ENCODE measurements around the gene FBN1.

The FBN1 gene

DNA sequence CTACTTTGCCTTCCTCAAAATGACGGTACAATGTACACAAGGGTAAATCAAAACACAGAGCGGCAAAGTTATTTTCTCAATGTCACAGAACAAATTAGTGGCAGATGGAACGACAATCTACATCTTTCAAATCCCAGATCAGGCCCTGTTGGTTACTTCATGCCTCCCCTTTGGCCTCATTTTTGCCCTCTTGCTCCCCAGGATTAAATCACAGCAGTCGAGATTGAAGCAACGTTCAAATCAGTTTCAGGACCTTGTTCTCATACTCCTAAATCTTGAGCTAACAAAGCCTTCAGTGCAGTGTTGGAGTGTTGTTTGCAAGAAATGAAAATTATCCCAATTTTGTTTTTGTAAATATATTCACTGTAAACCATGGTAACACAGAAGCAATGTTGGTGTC lies 91.4 kb downstream of the FBN1 start:
- DNase-seq (ENCODE audit: low spot score), result no peak

DNA sequence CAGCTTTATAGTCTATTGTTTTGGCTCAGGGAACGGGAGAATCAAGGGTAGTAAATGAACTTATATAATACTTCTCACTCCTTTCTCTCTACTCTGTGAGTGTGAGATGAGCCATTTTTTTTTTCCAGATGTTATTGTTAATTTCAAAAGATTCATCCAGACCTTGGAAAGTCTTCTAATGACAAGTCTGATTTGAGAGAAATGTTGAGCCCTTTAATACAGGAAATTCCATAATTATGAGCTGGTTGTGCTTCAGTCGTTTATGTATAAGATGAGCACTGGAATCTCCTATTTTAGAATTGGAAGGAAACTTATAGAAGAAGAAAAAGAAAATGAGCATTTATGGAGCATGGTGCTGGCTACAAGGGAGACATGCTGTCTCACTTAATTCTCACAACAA lies 92.0 kb downstream of the FBN1 start:
- no peak for DNase-seq (ENCODE audit: low spot score)

DNA sequence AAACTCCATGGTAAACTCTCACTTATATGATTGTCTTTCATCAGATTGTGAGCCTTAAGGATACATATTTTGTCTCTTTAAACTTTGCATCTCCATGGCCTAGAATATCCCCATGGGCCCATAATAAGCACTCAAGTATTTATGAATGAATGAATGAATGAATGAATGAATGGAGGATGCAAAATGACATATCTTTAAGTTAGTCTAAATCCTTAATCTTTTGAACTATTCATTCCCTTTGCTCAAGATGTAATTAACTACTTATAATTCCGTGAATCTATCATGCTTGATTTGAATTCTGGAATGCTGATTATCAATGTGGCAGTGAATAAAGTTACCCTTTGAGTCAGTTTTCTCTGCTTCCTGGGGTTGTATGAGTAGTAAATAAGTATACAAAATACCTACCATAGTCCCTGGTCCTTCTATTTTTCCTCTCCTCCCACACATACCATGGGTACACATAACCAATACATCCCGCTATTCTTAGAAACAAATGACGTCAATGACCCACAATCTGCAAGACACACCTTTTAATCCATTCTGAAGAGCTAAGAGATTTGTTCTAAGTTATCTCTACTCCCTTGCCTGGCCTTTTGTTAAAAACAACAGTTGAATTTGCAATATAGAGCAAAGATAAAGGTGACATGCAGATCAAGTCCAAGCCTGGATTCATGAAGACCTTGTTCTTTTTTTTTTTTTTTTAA lies 94.5 kb downstream of the FBN1 start:
- no peak for DNase-seq (ENCODE audit: low spot score)

DNA sequence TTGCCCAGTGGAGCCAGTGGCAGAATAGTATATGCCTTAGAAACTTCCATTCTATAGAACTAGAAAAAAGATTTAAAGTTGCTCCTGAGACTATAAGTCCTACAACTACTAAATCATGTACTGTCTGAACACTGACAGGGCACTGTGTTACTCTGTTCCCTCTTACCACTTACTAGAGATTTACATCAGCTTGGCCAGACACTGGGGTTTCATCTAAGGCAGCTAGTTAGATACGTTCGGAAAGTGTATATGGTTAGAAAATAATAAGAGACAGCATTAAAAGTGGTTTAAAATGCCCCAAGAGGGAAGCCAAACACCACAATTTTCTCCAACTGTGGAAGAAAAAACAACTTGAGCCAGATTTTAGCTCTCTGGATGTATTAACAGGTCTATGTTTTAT lies 97.1 kb downstream of the FBN1 start:
- no peak for DNase-seq (ENCODE audit: low spot score)

DNA sequence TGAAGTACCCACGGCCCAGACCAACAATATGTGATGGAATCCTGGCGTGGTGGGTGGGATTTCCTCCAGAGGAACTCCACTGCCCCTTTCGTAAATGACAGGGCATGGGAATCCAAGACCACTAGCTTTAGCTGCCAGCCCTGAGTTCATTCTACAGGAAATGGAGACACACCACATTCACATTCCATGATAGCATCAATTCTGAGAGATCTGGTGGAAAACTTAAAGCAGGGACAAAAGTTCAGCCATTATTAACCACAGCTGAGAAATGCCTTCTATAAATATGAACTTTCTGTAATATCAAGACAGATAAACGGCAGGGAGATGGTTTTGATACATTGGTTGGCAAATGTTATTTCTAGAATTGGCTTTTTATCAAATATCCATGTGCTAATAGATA lies 98.2 kb downstream of the FBN1 start:
- DNase-seq (ENCODE audit: low spot score), result no peak

GRCh38 chr15:48546296-48546695 lies 99.2 kb downstream of the FBN1 start:
- no peak for DNase-seq (ENCODE audit: low spot score)

DNA sequence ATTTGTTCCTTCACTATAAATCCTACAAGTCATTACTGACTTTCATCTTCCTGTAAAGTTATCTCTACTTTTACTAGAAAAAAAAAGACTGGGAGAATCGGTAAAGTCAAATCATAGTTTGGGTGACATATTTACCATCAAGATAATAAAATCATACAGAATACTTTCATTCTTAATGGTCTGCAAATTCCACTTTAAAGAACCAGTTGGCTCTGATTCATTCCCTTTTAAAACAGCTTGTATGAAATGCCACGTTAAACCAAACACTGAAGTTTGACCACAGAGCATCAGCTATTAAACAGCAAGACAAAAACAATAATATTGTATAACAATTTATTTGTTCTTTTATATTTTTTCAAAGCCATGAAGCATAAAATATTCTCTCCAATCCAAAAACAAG lies 100.7 kb downstream of the FBN1 start:
- DNase-seq (ENCODE audit: low spot score), result no peak

GRCh38 chr15:48541341-48542278 lies 103.9 kb downstream of the FBN1 start:
- no peak for DNase-seq (ENCODE audit: low spot score)

GRCh38 chr15:48540756-48541155 lies 104.8 kb downstream of the FBN1 start:
- DNase-seq (ENCODE audit: low spot score), result no peak

- DNase-seq (ENCODE audit: low spot score), result no peak
These were observed 106.6 kb downstream of the FBN1 start for GRCh38 chr15:48538941-48539340.

DNA sequence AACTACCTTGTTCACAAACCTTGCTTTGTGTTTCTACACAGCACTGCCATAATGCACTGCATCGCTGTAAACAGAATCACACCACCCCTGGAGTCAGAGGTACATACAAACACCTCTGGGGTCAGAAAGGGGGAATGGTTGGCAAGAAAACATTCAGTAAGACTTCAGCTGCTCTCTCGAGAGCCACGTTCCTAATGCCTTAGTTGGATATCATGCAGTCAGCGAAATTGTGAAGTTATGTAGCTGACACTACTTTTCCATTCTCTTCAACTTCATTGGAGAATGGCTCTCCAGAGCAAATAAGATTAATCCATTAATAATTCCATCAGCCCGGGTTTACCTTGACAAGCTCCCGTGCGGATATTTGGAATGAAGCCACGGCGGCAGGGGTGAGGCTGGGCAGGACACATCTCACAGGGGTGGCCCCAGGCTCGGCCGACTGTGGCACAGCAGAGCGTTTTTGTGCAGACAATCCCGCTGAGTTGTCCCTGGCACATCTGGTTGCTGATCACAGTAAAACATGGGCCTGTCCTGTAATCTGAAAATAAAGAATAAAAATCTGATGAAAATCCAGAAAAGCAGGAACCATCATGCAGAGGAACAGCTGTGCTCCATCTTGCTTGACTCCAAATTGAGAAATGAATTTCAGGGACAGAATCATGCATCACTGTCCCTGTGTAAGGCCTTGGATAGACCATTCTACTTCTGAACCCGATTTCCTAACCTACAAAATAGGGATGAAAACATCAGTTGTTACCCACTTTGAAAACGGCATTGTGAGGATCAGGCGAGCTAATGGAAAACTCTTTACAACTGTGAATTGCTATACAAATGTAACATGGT lies 108.0 kb downstream of the FBN1 start:
- DNase-seq (ENCODE audit: low spot score), result no peak

DNA sequence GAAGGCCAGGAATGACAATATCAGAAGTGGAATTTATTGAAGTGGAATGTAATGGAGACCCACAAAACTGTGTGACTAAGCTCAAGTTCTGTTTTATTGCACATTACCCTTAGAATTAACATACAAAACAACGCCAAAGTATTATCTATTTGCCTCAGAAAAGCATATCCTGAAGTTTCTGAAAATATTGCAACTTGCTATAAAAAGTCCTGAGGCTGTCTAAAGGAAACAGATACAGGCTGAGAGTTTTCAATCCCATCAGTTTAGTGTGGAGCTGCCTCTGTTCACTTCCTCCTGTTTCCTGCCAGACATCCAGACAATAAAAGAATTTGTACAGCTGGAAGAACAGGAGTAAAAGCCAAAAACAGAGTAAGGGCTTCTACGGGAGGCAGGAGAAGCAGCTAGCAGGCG lies 108.8 kb downstream of the FBN1 start:
- DNase-seq (ENCODE audit: low spot score), result no peak

DNA sequence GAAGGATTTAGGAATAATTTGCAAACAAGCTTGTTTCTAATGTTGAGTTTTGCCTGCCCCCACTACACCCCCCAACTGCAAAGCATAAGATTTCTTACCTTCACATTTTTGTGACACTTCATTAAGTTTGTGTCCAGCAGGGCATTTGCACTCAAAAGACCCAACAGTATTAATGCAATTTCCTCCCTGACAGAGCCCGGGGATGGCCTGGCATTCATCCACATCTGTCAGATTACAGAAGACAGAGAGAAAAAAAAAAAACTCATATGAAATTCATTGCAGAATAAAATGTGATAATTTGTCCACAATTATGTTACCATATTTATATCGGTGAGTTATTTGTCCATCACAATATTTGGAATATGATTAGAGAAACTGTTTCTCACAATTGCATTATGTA lies 111.5 kb downstream of the FBN1 start:
- DNase-seq (ENCODE audit: low spot score), result no peak

- DNase-seq (ENCODE audit: low spot score), result no peak
These were observed 112.6 kb downstream of the FBN1 start for GRCh38 chr15:48532946-48533345.

DNA sequence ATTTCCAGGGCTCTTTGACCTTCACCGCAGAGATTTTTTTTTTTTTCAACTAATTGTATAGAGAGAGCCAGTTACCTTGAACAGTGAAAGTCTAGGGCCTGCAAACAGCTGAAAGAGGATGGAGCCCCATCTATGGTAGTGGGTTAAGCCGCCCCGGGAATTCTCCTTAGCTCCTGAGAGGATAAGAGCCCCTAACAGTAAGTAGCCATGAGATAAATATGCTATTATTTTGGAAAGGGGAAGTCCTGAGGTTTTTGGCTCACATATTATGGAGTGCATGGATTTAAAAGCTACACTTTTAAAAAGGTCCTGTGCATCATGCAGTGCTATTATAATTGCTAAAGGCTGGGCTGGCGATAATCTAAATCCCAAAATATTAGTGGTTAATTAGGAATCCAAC lies 115.0 kb downstream of the FBN1 start:
- DNase-seq (ENCODE audit: low spot score), result no peak

- DNase-seq (ENCODE audit: low spot score), result no peak
These were observed 116.6 kb downstream of the FBN1 start for GRCh38 chr15:48528921-48529320.

GRCh38 chr15:48527517-48527916 lies 118.0 kb downstream of the FBN1 start:
- DNase-seq (ENCODE audit: low spot score), result no peak

DNA sequence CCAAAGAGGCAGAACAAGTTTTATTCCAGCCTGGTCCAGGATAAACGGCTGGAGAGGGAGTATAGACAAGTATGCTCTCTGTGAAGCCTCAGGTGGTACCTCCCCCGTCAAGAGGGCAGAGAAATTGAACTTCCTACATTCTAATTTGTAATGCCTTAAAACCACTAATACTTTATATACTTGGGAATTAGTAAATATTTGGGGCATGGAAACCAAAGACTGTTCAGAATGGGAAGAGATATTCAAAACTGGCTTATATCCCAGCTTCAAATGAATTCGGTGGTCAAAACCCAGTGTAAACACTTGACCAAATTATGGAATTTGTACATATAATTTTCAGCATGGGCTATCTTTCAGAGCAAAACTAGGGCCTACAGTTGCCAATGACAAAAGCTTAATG lies 122.6 kb downstream of the FBN1 start:
- DNase-seq (ENCODE audit: low spot score), result no peak

DNA sequence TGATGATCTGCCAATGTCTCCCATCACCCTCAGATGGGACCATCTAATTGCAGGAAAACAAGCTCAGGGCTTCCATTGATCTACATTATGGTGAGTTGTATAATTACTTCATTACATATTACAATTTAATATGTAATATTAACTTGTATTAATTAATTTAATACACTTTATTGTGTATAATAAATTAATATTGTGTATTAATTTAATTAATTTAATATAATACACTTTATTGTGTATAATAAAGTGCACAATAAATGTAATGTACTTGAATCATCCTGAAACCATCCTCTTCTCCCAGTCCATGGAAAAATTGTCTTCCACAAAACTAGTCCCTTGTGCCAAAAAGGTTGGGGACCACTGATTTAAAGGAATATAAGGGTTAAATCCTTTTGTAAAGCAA lies 123.4 kb downstream of the FBN1 start:
- DNase-seq (ENCODE audit: low spot score), result no peak

GRCh38 chr15:48520376-48521155 lies 124.9 kb downstream of the FBN1 start:
- no peak for DNase-seq (ENCODE audit: low spot score)

GRCh38 chr15:48516121-48516520 lies 129.4 kb downstream of the FBN1 start:
- DNase-seq (ENCODE audit: low spot score), result no peak

- no peak for DNase-seq (ENCODE audit: low spot score)
These were observed 130.0 kb downstream of the FBN1 start for GRCh38 chr15:48515500-48515899.

Measured in cerebellar cortex (tissue), 1 donor.